ENCODE data around the gene CTNNAL1.
A peak's percentile ranks its signal among the peaks of the same experiment; 100 is the strongest.
"Not testable (repeated sequence)": the region's sequence is repeated elsewhere in the genome, so short reads cannot be mapped to it uniquely, and the experiment has no call there.

CTNNAL1 gene

GRCh38 chr9:109012876-109013678, at the start of gene CTNNAL1:
Gene CTNNAL1, minus strand, starts transcription at chr9:109013499. Its CDS starts 57 bp downstream, at chr9:109013442.
- DNase-seq, result peak; percentile 97

GRCh38 chr9:109062543-109062942, 49.2 kb upstream of the CTNNAL1 start:
- no peak for DNase-seq

GRCh38 chr9:109060191-109060590, 46.9 kb upstream of the CTNNAL1 start:
- DNase-seq, result no peak

GRCh38 chr9:109053121-109053520, 39.8 kb upstream of the CTNNAL1 start:
- not testable (repeated sequence) for DNase-seq

GRCh38 chr9:109052416-109052815, 39.1 kb upstream of the CTNNAL1 start:
- DNase-seq, result no peak

- DNase-seq, result no peak
Observed at GRCh38 chr9:109051733-109052132, 38.4 kb upstream of the CTNNAL1 start.

- DNase-seq, result no peak
Observed at GRCh38 chr9:109050444-109050843, 37.1 kb upstream of the CTNNAL1 start.

GRCh38 chr9:109048822-109049221, 35.5 kb upstream of the CTNNAL1 start:
- DNase-seq, result no peak

GRCh38 chr9:109047259-109047658, 34.0 kb upstream of the CTNNAL1 start:
- no peak for DNase-seq

GRCh38 chr9:109046346-109046745, 33.0 kb upstream of the CTNNAL1 start:
- DNase-seq, result no peak

GRCh38 chr9:109043578-109043977, 30.3 kb upstream of the CTNNAL1 start:
- no peak for DNase-seq

- DNase-seq, result no peak
Observed at GRCh38 chr9:109040571-109040970, 27.3 kb upstream of the CTNNAL1 start.

GRCh38 chr9:109039539-109039938, 26.2 kb upstream of the CTNNAL1 start:
- no peak for DNase-seq

- DNase-seq, result no peak
Observed at GRCh38 chr9:109037946-109038715, 24.8 kb upstream of the CTNNAL1 start.

GRCh38 chr9:109036744-109037680, 23.7 kb upstream of the CTNNAL1 start:
- DNase-seq, result no peak

GRCh38 chr9:109035684-109036423, 22.6 kb upstream of the CTNNAL1 start:
- no peak for DNase-seq

GRCh38 chr9:109033941-109034700, 20.8 kb upstream of the CTNNAL1 start:
- no peak for DNase-seq

GRCh38 chr9:109031241-109031640, 17.9 kb upstream of the CTNNAL1 start:
- DNase-seq, result no peak

GRCh38 chr9:109030426-109030825, 17.1 kb upstream of the CTNNAL1 start:
- no peak for DNase-seq

- DNase-seq, result no peak
Observed at GRCh38 chr9:109028457-109028856, 15.2 kb upstream of the CTNNAL1 start.

- no peak for DNase-seq
Observed at GRCh38 chr9:109027176-109027575, 13.9 kb upstream of the CTNNAL1 start.

Data from left hindlimb (tissue), 1 donor.